Transverse colon (tissue), 4 donors: ENCODE results near the gene RRAGD.

Experiments
- CTCF ChIP-seq, 5 experiments: fragments of 200-600 bp in 3 of 5; fragments of 450-650 bp in 2 of 5; sonication (generic) in 3 of 5; IDR thresholded peaks; 1 replicate in 2 of 5; 2 replicates in 3 of 5; pipeline ENCODE4 v1.5.1; 2016 to 2017; ENCODE audit warnings: antibody characterized with exemption in 5 of 5, inconsistent platforms in 3 of 5, mild to moderate bottlenecking in 2 of 5, moderate library complexity in 1 of 5
- EP300 ChIP-seq: sonication (generic); formaldehyde crosslinking; IDR thresholded peaks from one replicate; pipeline ENCODE4 v1.6.1; 2017; ENCODE audit warnings: antibody characterized with exemption, low read depth
- POLR2A ChIP-seq: fragments of 450-650 bp; IDR thresholded peaks from one replicate; pipeline ENCODE4 v1.6.1; 2016; ENCODE audit warnings: antibody characterized with exemption, mild to moderate bottlenecking, moderate library complexity
- POLR2AphosphoS5 ChIP-seq, 3 donors: sonication (generic); formaldehyde crosslinking; IDR thresholded peaks; one replicate each; pipeline ENCODE4 v1.6.1; 2016; ENCODE audit warnings: antibody characterized with exemption in 3 of 3

- TF ChIP-seq CTCF (IDR thresholded peaks at IDR 0.05) (no peak), POLR2AphosphoS5 (IDR thresholded peaks at IDR 0.05) (no peak), POLR2A (no peak), EP300 (no peak)
Measured at GRCh38 chr6:89381031-89381430, 31.0 kb downstream of the RRAGD start.
